Measurements from ENCODE around the gene PLCB1.
"Not testable (repeated sequence)": the region's sequence is repeated elsewhere in the genome, so short reads cannot be mapped to it uniquely, and the experiment has no call there.

The PLCB1 gene

GRCh38 chr20:8842525-8842924 lies 710.5 kb downstream of the PLCB1 start:
- no peak for DNase-seq (ENCODE audit: low spot score)

- no peak for DNase-seq (ENCODE audit: low spot score)
These were observed 712.1 kb downstream of the PLCB1 start for GRCh38 chr20:8844179-8844578.

- no peak for DNase-seq (ENCODE audit: low spot score)
These were observed 717.9 kb downstream of the PLCB1 start for GRCh38 chr20:8849990-8850389.

GRCh38 chr20:8851446-8851845 lies 719.4 kb downstream of the PLCB1 start:
- no peak for DNase-seq (ENCODE audit: low spot score)

GRCh38 chr20:8851919-8852318 lies 719.9 kb downstream of the PLCB1 start:
- not testable (repeated sequence) for DNase-seq (ENCODE audit: low spot score)

GRCh38 chr20:8853211-8853610 lies 721.1 kb downstream of the PLCB1 start:
- DNase-seq (ENCODE audit: low spot score) = not testable (repeated sequence)

GRCh38 chr20:8853805-8854338 lies 721.8 kb downstream of the PLCB1 start:
- DNase-seq (ENCODE audit: low spot score) = peak; percentile 63

- peak; percentile 41 for DNase-seq (ENCODE audit: low spot score)
These were observed 722.5 kb downstream of the PLCB1 start for GRCh38 chr20:8854571-8854970.

GRCh38 chr20:8855315-8855714 lies 723.2 kb downstream of the PLCB1 start:
- peak; percentile 35 for DNase-seq (ENCODE audit: low spot score)

- no peak for DNase-seq (ENCODE audit: low spot score)
These were observed 724.6 kb downstream of the PLCB1 start for GRCh38 chr20:8856668-8857067.

- DNase-seq (ENCODE audit: low spot score) = no peak
These were observed 726.2 kb downstream of the PLCB1 start for GRCh38 chr20:8858181-8858787.

GRCh38 chr20:8860011-8860495 lies 728.0 kb downstream of the PLCB1 start:
- peak; percentile 26 for DNase-seq (ENCODE audit: low spot score)

GRCh38 chr20:8862092-8862491 lies 730.0 kb downstream of the PLCB1 start:
- DNase-seq (ENCODE audit: low spot score) = no peak

GRCh38 chr20:8865636-8866035 lies 733.6 kb downstream of the PLCB1 start:
- DNase-seq (ENCODE audit: low spot score) = no peak

GRCh38 chr20:8867038-8867740 lies 735.1 kb downstream of the PLCB1 start:
- no peak for DNase-seq (ENCODE audit: low spot score)

- no peak for DNase-seq (ENCODE audit: low spot score)
These were observed 738.6 kb downstream of the PLCB1 start for GRCh38 chr20:8870652-8871051.

- DNase-seq (ENCODE audit: low spot score) = no peak
These were observed 742.4 kb downstream of the PLCB1 start for GRCh38 chr20:8874437-8874836.

GRCh38 chr20:8875586-8875985 lies 743.5 kb downstream of the PLCB1 start:
- DNase-seq (ENCODE audit: low spot score) = no peak

- no peak for DNase-seq (ENCODE audit: low spot score)
These were observed 744.3 kb downstream of the PLCB1 start for GRCh38 chr20:8876366-8876765.

GRCh38 chr20:8877294-8877693 lies 745.2 kb downstream of the PLCB1 start:
- DNase-seq (ENCODE audit: low spot score) = no peak

GRCh38 chr20:8879669-8880068 lies 747.6 kb downstream of the PLCB1 start:
- DNase-seq (ENCODE audit: low spot score) = no peak

- DNase-seq (ENCODE audit: low spot score) = no peak
These were observed 748.2 kb downstream of the PLCB1 start for GRCh38 chr20:8880085-8880853.

- DNase-seq (ENCODE audit: low spot score) = no peak
These were observed 759.0 kb downstream of the PLCB1 start for GRCh38 chr20:8891039-8891438.

Data from AG08396 (cell line).